Epithelial cell of esophagus (primary cell): ENCODE measurements around the gene EML4.

Experiments used
- DNase-seq: peaks from one replicate; pipeline ENCODE4 v3.0.0; 2010; ENCODE audit warnings: low read depth
- H3K4me3 ChIP-seq: 2 replicates; pipeline ENCODE4 v1.5.1; 2011; ENCODE audit warnings: mild to moderate bottlenecking, low read length, control low read depth
- TF ChIP-seq, protein P1 (sequence below): IDR thresholded peaks from 2 replicates; pipeline ENCODE4 v1.5.1; 2011; ENCODE audit warnings: low read depth, mild to moderate bottlenecking, low read length, control low read depth, inconsistent platforms; ENCODE audit not compliant: insufficient read depth; ENCODE audit errors: missing control alignments

The EML4 gene

GRCh38 chr2:42288811-42289210, 119.7 kb downstream of the EML4 start:
- no peak for DNase-seq
- TF ChIP-seq, protein P1, sequence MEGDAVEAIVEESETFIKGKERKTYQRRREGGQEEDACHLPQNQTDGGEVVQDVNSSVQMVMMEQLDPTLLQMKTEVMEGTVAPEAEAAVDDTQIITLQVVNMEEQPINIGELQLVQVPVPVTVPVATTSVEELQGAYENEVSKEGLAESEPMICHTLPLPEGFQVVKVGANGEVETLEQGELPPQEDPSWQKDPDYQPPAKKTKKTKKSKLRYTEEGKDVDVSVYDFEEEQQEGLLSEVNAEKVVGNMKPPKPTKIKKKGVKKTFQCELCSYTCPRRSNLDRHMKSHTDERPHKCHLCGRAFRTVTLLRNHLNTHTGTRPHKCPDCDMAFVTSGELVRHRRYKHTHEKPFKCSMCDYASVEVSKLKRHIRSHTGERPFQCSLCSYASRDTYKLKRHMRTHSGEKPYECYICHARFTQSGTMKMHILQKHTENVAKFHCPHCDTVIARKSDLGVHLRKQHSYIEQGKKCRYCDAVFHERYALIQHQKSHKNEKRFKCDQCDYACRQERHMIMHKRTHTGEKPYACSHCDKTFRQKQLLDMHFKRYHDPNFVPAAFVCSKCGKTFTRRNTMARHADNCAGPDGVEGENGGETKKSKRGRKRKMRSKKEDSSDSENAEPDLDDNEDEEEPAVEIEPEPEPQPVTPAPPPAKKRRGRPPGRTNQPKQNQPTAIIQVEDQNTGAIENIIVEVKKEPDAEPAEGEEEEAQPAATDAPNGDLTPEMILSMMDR, result no peak
- H3K4me3 ChIP-seq, result no peak overlapping the region

DNA sequence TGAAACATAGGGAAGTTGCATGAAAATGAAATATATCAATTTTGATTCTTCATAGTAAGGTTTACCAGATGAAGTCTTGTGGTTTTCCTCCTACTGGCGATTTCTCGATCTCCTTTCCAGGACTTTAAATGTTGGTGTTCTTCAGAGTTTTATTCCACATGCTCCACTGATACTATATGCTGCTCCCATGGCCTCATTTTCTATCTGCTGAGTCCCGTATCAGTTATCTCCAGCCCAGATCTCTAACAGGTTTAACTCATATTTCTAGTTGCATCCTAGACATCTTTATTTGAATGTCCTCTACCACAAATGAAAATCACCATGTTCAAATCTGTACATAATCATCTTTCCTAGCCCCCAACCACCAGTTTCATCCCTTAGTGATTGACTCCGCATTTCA, 120.1 kb downstream of the EML4 start:
- no peak overlapping the region for H3K4me3 ChIP-seq
- TF ChIP-seq, protein P1, result no peak
- DNase-seq, result no peak

GRCh38 chr2:42290005-42290404, 120.9 kb downstream of the EML4 start:
- DNase-seq, result no peak
- no peak overlapping the region for H3K4me3 ChIP-seq
- TF ChIP-seq, protein P1, result no peak

- no peak for DNase-seq
- H3K4me3 ChIP-seq, result no peak overlapping the region
- TF ChIP-seq, protein P1, result no peak
Measured at GRCh38 chr2:42293019-42293418, 123.9 kb downstream of the EML4 start.

GRCh38 chr2:42296226-42296625, 127.1 kb downstream of the EML4 start:
- H3K4me3 ChIP-seq, result no peak overlapping the region
- DNase-seq, result no peak
- TF ChIP-seq, protein P1, result no peak

DNA sequence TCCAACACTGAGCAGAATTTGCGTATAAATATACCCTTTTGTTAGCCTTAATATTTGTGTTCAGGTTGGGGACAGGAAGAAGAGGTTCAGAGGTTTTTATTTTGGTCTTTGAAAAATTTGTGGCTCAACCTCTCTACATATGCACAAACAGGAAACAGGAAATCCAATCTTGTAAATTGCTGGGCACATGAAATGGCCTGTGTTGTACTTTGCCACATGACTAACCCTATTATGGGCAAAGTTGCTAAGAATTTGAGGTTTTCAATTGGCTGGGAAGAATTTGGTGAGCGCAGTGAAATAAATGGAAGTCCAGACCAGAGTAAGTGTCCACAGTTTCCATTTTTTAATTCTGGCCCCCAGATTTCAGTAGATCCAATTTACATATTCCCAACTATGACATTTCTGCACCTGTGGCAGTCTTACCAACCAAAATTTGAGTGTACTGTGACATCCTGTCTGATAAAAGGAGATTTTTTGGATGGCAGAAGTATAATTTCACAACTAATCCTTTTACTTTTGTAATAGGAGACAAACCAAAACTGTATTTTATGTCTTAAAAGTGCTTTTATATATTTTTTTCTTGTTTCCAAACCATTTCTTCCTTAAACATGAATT, 128.3 kb downstream of the EML4 start:
- no peak for DNase-seq
- H3K4me3 ChIP-seq, result no peak overlapping the region
- TF ChIP-seq, protein P1, result no peak

DNA sequence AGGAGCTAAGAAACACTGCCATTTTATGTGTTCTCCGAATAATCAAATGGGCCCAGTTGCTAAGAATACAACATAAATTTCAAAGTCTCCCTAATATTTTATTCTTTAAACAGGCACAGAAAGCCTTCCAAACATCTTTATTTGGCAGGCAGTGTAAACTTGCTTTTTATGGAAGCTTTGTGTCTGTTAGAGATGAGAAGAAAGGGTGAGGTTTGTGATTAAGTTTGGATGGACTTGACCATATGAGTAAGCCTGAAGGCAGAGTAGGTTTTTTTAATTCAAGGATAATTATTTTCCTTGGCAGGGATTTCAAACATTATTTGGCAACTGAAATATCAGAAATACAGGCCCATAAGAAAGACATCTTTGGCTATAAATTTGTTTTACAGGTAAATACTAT, 129.0 kb downstream of the EML4 start:
- TF ChIP-seq, protein P1, result no peak
- no peak overlapping the region for H3K4me3 ChIP-seq

More for the DNA sequence above, 129.0 kb downstream of the EML4 start:
- no peak for DNase-seq
